ENCODE measurements around the gene CNPY1.

- TF ChIP-seq GATA3 (IDR thresholded peaks at IDR 0.05; ENCODE audit: low read depth, low read length): no peak
- TF ChIP-seq GATA2 (IDR thresholded peaks at IDR 0.05; ENCODE audit: low read depth, low read length): no peak
These were observed 28.4 kb upstream of the CNPY1 start for GRCh38 chr7:155574556-155575290.
